ENCODE measurements around the gene ANKRD44. TPM values are rescaled to one million over a fixed set of nuclear protein-coding genes. Genes with fewer than 3 reads are reported as not detected.
"Not testable (repeated sequence)": the region's sequence is repeated elsewhere in the genome, so short reads cannot be mapped to it uniquely, and the experiment has no call there.

ANKRD44 gene
- total RNA-seq, 1 donor from 2014 or later: 8.1 TPM

DNA sequence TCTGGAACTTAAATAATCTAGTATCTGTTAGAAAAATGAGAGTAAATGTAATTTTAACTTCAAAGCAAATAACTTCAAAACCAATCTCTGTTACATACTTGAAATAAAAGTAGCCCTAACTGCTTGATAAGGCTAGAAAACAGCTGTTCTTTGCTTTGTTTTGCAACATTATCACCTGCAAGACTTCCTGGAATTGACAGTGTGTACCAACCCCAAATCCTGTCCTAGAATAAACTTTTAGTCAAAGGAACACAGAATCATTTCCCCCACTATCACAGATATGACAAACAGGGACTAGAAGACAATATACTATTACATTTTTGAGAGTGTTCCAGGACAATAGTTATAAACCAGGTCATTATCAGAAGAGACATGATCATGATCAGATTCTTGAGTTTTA is 278.8 kb downstream of the ANKRD44 start:
- peaks cover 6% of the 10 kb centered on the region for H3K27me3 Mint-ChIP-seq (ENCODE audit: unreplicated experiment)
- DNase-seq (ENCODE audit: low spot score): no peak
- no peak overlapping the region for H3K4me3 Mint-ChIP-seq (ENCODE audit: unreplicated experiment)
- H3K27ac Mint-ChIP-seq (ENCODE audit: unreplicated experiment): no peak overlapping the region
- no peaks in the 10 kb centered on the region for H3K36me3 Mint-ChIP-seq (ENCODE audit: low read depth, unreplicated experiment)
- TF ChIP-seq, protein P1, sequence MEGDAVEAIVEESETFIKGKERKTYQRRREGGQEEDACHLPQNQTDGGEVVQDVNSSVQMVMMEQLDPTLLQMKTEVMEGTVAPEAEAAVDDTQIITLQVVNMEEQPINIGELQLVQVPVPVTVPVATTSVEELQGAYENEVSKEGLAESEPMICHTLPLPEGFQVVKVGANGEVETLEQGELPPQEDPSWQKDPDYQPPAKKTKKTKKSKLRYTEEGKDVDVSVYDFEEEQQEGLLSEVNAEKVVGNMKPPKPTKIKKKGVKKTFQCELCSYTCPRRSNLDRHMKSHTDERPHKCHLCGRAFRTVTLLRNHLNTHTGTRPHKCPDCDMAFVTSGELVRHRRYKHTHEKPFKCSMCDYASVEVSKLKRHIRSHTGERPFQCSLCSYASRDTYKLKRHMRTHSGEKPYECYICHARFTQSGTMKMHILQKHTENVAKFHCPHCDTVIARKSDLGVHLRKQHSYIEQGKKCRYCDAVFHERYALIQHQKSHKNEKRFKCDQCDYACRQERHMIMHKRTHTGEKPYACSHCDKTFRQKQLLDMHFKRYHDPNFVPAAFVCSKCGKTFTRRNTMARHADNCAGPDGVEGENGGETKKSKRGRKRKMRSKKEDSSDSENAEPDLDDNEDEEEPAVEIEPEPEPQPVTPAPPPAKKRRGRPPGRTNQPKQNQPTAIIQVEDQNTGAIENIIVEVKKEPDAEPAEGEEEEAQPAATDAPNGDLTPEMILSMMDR (IDR thresholded peaks at IDR 0.05; ENCODE audit: unreplicated experiment): no peak
- peaks cover 17% of the 10 kb centered on the region for H3K4me1 Mint-ChIP-seq (ENCODE audit: unreplicated experiment)
- no peaks in the 10 kb centered on the region for H3K9me3 Mint-ChIP-seq (ENCODE audit: unreplicated experiment)

DNA sequence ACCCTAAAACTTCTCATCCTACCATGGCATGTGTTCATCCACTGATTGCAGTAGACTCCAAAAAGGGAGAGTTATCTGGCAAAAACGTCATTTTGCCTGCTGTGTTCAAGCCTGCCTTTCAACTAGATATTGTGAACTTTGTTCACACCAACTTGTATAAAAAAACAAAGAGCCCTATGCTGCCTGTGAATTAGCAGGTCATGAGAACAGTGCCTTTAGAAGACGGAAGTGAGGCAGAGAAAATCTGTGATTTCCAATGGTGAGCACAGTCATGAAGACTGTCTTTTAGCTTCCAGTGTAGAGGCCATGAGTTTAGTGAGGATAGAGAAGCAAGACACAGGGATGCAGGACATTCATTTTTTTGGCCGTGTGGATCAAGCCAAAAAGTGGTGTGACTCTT is 280.5 kb downstream of the ANKRD44 start:
- Mint-ChIP-seq H3K36me3 (ENCODE audit: low read depth, unreplicated experiment) (peaks cover 3% of the 10 kb centered on the region), H3K9me3 (ENCODE audit: unreplicated experiment) (no peaks in the 10 kb centered on the region), H3K4me1 (ENCODE audit: unreplicated experiment) (peaks cover 17% of the 10 kb centered on the region), H3K27ac (ENCODE audit: unreplicated experiment) (no peak overlapping the region), H3K4me3 (ENCODE audit: unreplicated experiment) (no peak overlapping the region), H3K27me3 (ENCODE audit: unreplicated experiment) (peaks cover 8% of the 10 kb centered on the region)
- TF ChIP-seq, protein P1 (IDR thresholded peaks at IDR 0.05; ENCODE audit: unreplicated experiment): no peak
- no peak for DNase-seq (ENCODE audit: low spot score)

DNA sequence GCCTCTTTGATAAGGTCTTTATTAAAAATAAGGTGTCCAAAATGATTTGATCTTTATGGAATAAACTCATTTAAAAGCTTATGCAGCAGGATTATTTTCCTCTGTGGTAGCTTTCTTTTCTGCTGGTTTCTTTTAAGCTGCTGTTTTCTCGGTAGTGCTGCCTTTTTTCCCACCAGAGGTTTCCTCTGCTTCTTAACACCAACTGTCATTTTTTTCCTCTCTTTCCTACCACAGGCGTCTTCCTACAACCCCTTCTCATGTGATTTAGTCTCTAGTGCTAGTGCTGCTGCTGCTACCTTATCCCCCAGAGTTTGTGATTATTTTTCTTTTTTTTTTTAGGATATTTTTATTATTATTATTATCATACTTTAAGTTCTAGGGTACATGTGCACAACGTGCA is 281.9 kb downstream of the ANKRD44 start:
- DNase-seq (ENCODE audit: low spot score): no peak
- peaks cover 17% of the 10 kb centered on the region for H3K4me1 Mint-ChIP-seq (ENCODE audit: unreplicated experiment)
- H3K9me3 Mint-ChIP-seq (ENCODE audit: unreplicated experiment): no peaks in the 10 kb centered on the region
- H3K4me3 Mint-ChIP-seq (ENCODE audit: unreplicated experiment): no peak overlapping the region
- peak overlapping the region; percentile 54 for H3K27ac Mint-ChIP-seq (ENCODE audit: unreplicated experiment)
- TF ChIP-seq, protein P1 (IDR thresholded peaks at IDR 0.05; ENCODE audit: unreplicated experiment): no peak
- H3K27me3 Mint-ChIP-seq (ENCODE audit: unreplicated experiment): peaks cover 10% of the 10 kb centered on the region
- peaks cover 3% of the 10 kb centered on the region for H3K36me3 Mint-ChIP-seq (ENCODE audit: low read depth, unreplicated experiment)

DNA sequence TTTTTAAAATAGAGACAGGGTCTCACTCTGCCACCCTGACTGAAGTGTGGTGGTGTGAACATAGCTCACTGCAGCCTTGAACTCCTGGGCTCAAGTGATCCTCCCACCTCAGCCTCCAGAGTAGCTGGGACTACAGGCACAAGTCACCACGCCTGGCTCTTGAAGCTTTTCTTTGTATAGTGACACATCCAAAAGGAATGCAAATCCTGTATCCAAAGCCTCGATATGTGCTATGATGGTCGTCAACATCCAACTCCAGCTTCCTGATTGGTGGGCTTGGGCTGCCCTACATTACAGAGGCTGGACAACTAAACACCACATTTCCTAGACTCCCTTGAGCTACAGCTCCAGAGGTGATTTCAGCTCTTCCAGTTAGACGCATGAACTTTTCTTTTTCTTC is 282.4 kb downstream of the ANKRD44 start:
- TF ChIP-seq, protein P1 (IDR thresholded peaks at IDR 0.05; ENCODE audit: unreplicated experiment): no peak
- no peak for DNase-seq (ENCODE audit: low spot score)
- Mint-ChIP-seq H3K4me3 (ENCODE audit: unreplicated experiment) (no peak overlapping the region), H3K27ac (ENCODE audit: unreplicated experiment) (no peak overlapping the region), H3K27me3 (ENCODE audit: unreplicated experiment) (peaks cover 13% of the 10 kb centered on the region), H3K9me3 (ENCODE audit: unreplicated experiment) (no peaks in the 10 kb centered on the region), H3K36me3 (ENCODE audit: low read depth, unreplicated experiment) (peaks cover 3% of the 10 kb centered on the region), H3K4me1 (ENCODE audit: unreplicated experiment) (peaks cover 16% of the 10 kb centered on the region)

DNA sequence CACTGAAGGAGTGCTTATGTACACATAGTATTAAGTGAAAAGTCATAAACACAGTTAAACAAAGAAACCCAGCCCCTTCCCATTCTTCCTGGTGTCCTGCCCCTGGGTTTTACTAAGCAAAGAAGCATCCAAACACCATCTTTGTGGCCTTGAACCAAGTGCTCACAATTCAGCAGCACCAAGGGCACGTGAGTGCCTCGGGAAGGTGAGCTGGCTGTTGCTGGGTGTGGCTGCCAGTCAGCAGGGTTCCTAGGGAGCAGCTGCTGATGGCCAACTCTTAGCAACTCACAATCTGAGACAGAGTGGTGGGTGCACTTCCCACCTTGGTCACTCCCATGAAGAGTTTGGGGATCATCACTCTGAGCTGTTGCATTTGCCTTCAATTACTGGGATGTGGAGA is 286.4 kb downstream of the ANKRD44 start:
- H3K27ac Mint-ChIP-seq (ENCODE audit: unreplicated experiment): no peak overlapping the region
- H3K27me3 Mint-ChIP-seq (ENCODE audit: unreplicated experiment): peaks cover 14% of the 10 kb centered on the region
- no peak for DNase-seq (ENCODE audit: low spot score)
- no peaks in the 10 kb centered on the region for H3K9me3 Mint-ChIP-seq (ENCODE audit: unreplicated experiment)
- H3K36me3 Mint-ChIP-seq (ENCODE audit: low read depth, unreplicated experiment): peaks cover 3% of the 10 kb centered on the region
- H3K4me1 Mint-ChIP-seq (ENCODE audit: unreplicated experiment): peaks cover 3% of the 10 kb centered on the region
- TF ChIP-seq, protein P1 (IDR thresholded peaks at IDR 0.05; ENCODE audit: unreplicated experiment): no peak
- H3K4me3 Mint-ChIP-seq (ENCODE audit: unreplicated experiment): no peak overlapping the region

DNA sequence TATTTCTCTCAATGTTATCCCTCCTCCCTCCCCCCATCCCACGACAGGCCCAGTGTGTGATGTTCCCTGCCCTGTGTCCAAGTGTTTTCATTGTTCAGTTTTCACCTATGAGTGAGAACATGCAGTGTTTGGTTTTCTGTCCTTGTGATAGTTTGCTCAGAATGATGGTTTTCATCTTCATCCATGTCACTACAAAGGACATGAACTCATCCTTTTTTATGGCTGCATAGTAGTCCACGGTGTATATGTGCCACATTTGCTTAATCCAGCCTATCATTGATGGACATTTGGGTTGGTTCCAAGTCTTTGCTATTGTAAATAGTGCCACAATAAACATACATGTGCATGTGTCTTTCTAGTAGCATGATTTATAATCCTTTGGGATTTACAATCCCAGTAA is 289.7 kb downstream of the ANKRD44 start:
- H3K36me3 Mint-ChIP-seq (ENCODE audit: low read depth, unreplicated experiment); H3K27ac Mint-ChIP-seq (ENCODE audit: unreplicated experiment); H3K4me3 Mint-ChIP-seq (ENCODE audit: unreplicated experiment); H3K4me1 Mint-ChIP-seq (ENCODE audit: unreplicated experiment); H3K9me3 Mint-ChIP-seq (ENCODE audit: unreplicated experiment); H3K27me3 Mint-ChIP-seq (ENCODE audit: unreplicated experiment); DNase-seq (ENCODE audit: low spot score): not testable (repeated sequence)
